Measurements from ENCODE around the gene ULK2.
"Not testable (repeated sequence)": the region's sequence is repeated elsewhere in the genome, so short reads cannot be mapped to it uniquely, and the experiment has no call there.

The ULK2 gene

DNA sequence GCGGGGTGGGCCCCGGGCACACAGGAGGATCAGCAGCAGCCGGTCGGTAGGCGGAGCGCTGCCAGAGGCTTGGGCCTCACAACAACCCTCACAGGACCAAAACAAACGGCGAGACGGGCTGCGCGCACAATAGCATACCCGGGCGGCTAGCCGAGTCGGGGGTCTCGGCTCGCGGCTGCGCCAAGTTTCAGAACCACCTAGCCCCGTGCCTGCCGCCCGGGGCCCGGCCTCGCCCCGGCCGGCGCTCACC is 732 bp downstream of the ULK2 start:
- DNase-seq (ENCODE audit: low read depth in 2 of 2, low spot score in 1 of 2), result peak in 1 of 2 donors; percentile 12

DNA sequence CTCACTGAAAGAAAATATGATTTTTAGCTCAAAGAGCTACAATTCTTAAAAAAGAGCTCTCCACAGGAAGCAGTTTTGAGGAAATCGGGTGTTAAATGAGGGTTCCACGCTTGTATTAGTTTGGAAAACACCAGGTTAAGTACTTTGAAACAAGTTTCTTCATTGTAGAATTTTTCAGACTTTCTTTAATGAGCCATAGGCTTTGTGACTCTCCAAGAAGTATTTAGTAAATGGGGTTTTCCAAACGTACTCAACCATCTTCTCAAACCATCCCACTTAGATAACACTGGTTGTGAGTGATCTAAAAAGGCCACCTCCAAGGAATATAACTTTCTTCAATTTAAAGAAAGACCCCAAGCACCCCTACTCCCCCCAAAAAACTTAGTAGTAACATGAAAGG is 2.7 kb downstream of the ULK2 start:
- no peak for DNase-seq (ENCODE audit: low read depth in 2 of 2, low spot score in 1 of 2)

DNA sequence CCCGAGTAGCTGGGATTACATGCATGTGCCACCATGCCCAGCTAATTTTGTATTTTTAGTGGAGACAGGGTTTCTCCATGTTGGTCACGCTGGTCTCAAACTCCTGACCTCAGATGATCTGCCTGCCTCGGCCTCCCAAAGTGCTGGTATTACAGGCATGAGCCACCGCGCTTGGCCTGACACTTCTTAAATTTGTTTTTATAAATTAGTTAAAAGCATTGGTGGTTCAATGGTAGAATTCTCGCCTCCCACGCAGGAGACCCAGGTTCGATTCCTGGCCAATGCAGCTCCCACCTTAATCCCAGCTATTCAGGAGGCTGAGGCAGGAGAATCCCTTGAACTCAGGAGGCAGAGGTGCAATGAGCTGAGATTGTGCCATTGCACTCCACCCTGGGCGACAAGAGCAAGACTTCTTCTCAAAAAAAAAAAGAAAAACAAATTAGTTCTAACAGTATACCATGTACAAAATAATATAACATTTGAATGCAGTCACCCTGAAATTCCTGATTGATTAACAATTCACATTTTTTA is 7.0 kb downstream of the ULK2 start:
- DNase-seq (ENCODE audit: low read depth in 2 of 2, low spot score in 1 of 2), result not testable (repeated sequence)

DNA sequence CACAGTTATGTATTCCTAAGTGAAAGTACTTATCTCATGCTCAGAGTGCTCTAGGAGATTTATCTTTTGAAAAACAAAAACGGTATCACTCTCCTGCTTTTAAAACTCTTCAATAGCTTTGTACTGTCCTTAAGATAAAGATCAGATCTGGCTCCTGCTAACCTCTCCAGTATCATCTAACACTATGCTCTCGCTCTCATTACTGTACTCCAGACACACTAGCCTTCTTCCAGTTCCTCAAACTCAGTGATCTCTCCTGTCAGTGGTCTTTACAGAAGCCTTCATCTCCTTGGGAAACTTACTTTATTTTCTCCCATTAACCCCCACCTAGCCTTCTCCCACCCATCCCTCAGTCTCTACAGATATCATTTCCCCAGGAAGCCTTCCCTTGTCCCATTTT is 10.1 kb downstream of the ULK2 start:
- no peak for DNase-seq (ENCODE audit: low read depth in 2 of 2, low spot score in 1 of 2)

DNA sequence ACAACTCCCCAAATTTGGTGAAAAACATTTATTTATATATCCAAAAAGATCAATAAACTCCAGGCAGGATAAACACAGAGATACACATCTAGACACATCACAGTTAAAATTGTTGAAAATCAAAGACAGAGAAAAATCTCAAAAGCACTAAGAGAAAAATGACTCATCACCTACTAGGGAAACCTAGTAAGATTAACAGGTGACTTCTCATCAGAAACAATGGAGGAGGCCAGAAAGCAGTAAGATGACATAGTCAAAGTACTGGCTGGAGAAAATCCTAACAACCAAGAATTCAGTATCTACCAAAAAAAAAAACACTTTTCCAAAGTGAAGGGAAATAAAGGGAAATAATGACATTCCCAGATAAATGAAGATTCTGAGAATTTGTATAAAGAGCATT is 33.8 kb downstream of the ULK2 start:
- no peak for DNase-seq (ENCODE audit: low read depth in 2 of 2, low spot score in 1 of 2)

DNA sequence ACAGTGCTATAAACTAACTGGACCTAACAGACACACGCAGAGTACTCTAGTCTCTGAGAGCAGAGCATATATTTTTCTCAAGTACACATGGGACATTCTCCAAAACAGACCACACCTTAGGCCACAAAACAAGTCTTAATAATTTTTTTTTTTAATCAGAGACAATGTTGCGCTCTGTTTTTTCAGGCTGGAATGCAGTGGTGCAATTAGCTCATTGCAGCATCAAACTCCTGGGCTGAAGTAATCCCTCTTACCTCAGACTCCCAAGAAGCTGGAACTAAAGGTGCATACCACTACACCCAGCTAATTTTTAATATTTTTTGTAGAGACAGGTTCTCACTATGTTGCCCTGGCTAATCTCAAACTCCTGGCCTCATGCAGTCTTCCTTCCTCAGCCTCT is 37.7 kb downstream of the ULK2 start:
- DNase-seq (ENCODE audit: low read depth in 2 of 2, low spot score in 1 of 2), result no peak

DNA sequence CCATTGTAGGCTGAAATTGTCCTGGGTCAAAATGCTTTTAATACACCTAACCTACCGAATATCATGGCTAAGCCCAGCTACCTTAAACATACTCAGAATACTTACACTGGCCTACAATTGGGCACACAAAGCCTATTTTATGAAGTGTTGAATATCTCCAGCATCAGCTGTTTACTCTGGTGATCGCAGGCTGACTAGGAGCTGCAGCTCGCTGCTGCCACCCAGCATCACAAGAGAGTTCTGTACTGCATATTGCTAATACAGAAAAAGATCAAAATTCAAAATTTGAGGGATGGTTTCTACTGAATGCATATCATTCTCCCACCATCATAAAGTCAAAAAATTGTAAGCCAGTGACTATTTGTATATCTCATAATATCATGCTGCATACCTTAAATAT is 55.3 kb downstream of the ULK2 start:
- DNase-seq (ENCODE audit: low read depth in 2 of 2, low spot score in 1 of 2), result no peak

DNA sequence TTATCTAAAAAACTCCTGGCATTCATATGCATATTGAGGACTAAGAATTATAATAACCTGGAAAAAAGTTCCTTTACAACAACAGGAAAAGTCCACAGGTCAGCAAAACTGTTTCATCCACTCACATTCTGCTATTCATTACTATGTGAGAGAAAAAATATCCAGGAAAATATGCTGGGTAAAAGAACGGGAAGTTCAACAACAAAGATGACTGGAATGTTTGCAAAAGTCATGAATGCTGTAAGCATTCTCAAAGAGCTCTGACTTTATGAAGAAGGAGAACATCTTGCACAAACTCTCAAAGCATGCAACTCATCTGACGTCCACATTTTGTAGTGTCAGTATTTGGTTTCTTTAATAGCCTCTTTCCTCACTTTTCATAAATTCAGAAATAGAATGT is 62.7 kb downstream of the ULK2 start:
- DNase-seq (ENCODE audit: low read depth in 2 of 2, low spot score in 1 of 2), result no peak

DNA sequence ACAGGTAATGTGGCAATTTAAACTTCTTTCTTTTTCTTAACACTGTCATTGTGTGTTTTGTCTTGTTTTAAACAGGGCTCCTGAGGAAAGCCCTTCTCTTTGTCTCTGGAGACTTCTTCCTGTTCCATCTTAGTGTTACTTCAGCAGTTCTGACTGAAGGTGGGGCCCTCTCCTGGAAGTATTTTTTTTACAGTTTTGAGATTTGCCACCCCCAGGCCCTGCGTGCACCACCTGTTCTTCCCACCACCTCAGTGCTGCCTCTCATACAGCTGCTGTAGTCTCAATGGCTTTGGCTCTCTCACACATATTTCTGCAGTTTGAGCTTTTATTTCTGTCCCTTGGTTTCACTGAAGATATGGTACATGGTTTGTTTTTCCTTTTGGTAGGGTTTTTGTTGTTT is 67.2 kb downstream of the ULK2 start:
- DNase-seq (ENCODE audit: low read depth in 2 of 2, low spot score in 1 of 2), result no peak

DNA sequence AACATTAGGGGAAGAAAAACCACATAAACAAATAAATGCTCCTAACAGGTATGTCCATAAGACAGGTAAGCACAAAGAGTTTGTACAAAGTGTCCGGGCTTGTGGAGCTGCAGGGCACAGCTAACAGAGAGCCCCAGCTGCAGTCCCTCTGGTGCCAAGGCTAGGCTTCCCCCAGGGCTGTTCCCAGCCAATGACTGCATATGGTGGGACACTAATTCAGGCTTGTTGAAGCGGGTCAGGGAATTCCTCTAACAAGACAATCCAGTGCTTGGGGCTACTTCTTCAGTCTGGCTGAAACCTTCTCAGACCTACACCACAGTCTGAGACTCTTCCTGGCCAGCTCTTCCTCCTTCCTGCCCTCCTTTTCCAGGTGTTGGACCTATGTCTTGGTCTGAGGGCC is 67.9 kb downstream of the ULK2 start:
- no peak for DNase-seq (ENCODE audit: low read depth in 2 of 2, low spot score in 1 of 2)

DNA sequence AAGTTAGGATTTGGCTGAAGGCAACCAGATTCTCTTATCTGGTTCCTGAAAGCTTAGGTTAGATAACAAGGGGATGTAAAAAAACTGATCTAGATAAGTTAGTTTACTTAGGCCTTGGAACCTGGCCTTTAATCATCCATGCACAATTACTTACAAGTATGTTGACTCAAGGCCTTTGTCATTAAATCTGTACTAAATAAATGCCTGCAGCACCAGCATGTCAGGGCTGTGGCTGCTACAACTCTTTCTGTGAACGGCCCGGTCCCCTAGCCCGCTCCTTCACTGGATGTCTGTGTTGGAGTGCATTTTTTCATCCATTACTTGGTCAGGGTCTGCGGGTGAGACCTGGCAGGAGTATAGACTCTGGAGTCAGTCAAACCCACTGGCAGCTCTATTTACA is 71.3 kb downstream of the ULK2 start:
- no peak for DNase-seq (ENCODE audit: low read depth in 2 of 2, low spot score in 1 of 2)

DNA sequence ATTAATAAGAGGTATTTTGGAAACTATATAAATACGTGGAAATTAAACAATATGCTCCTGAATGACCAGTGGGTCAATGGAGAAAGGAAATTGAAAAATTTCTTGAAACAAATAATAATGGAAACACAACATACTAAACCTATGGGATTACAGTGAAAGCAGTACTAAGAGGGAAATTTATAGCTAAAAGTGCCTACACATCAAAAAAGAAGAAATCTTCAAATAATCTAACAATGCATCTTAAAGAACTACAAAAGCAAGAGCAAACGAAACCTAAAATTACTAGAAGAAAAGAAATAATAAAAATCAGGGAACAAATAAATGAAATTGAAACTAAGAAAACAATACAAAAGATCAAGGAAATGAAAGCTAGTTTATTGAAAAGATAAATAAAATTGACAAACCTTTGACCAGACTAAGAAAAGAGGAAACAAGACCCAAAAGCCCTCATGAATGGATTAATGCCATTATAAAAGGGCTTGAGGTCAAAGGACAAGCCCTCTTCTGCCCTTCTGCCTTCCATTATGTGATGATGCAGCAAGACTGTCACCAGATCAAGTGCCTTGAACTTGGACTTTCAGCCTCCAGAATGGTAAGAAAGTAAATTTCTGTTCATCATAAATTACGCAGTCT is 75.7 kb downstream of the ULK2 start:
- DNase-seq (ENCODE audit: low read depth in 2 of 2, low spot score in 1 of 2), result no peak

DNA sequence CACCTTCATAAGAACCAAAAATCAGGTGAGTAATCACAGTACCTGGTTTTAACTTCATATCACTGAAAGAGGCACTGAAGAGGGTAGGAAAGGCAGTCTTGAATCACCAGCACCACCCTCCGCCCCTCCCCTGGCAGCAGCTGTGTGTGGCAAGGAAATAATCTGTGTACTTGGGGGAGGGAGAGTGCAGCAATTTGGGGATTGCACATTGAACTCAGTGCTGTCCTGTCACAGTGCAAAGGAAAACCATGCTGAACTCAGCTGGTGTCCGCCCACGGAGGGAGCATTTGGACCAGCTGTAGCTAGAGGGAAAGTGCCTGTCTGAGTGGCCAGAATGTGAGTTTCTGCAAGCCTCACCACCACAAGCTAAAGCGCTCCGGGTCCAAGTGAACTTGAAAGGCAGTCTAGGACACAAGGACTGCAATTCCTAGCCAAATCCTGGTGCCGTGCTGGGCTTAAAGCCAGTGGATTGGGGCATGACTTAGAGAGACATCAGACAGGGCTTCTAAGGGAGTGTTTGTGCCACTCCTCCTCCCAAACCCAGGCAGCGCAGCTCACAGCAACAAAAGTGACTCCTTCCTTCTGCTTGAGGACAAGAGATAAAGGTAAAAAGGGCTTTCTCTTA is 79.9 kb downstream of the ULK2 start:
- DNase-seq (ENCODE audit: low read depth in 2 of 2, low spot score in 1 of 2), result no peak

DNA sequence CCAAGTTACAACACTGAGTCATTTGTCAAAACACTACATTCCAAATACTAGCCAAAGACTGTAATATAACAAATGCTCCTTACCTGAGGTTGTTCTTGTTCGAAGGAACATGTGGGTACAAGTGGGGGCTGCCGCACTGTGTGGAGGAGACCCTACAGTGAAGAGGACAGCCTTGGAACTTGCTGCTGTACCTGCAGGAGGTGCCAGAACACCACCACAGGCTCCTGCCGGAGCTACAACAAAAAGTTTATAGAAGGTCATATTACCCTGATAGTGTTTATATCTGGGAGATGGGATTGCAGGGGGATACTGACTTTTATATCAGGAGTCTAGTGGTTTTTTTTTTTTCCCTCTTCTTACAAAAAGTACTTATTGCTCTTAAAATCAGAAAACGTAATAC is 81.9 kb downstream of the ULK2 start:
- DNase-seq (ENCODE audit: low read depth in 2 of 2, low spot score in 1 of 2), result no peak

DNA sequence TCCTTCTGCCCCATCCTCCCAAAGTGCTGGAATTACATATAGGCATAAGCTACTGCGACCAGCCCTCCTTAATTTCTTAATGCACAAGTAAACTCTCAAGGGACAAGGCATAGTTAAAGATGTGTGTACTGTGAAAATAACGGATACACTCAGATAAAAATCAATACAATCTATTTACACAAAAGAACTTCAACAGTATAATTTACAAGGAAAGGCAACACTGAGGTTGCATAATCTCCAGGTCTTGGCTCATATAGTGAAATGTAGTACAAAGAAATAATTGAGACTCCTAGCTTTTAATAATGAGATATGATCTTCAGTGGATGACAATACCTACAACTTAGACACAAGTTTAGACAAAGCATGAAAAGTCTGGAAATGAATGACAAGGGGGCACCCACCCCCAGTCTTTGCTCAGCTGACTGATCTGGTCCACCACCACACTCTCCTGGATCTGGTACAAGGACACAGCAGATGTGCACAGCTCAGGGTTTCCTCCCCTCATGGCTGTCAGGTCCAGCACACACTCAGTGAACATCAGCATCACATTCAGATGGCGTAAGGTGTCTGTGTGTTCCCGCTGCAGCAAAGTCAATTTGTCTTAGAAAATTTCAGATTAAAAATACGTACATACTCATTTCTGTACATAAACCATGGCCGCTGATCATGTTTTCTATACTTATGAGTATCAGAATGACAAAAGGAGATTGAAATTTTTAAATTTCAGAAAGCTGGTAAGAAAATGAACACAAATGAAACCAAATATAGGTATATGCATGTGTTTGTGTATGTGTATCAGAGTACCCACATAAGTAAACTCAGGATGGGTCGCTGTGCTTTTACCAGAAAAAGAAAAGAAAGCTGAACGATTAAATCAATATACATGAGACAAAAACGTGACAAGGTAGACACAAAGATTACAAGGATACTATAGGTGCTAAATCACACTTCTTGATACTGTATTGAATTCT is 86.0 kb downstream of the ULK2 start:
- DNase-seq (ENCODE audit: low read depth in 2 of 2, low spot score in 1 of 2), result no peak

DNA sequence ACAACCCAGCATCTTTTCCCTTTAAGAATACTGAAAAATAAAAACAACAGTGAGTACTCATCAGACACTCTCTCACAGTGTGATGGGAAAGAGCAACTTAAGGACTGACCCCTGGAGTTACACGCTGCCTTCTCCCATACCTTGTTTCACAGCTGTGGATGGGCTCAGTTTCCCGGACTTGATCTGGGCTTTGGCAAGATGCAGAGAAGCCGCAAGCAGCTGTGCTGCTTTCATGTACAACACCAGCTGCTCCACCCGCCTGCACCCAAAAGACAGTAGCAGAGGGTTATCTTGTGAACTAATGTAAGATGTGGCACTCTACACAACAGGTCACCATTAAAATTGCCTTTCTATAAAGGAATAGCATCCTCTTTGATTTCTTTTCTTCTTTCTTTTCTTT is 86.9 kb downstream of the ULK2 start:
- no peak for DNase-seq (ENCODE audit: low read depth in 2 of 2, low spot score in 1 of 2)

DNA sequence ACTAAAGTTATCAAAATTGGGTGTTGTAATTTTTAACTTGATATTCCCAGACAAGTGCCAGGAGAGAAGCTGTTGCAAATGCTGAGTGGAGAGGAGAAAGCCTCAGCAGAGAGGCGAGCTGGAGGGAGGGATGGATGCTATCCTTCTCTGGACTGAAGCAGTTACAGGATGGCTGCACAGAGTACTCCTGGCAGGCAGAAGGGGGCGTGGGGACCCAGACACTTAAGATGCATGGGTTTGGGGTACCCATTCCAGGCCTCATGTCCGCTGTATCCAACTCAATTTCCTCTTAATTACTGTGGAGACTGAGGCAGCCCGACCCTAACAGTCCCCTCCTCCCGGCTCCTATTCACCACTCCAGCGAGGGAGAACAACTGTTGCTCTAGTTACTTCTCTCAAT is 94.2 kb downstream of the ULK2 start:
- DNase-seq (ENCODE audit: low read depth in 2 of 2, low spot score in 1 of 2), result no peak

DNA sequence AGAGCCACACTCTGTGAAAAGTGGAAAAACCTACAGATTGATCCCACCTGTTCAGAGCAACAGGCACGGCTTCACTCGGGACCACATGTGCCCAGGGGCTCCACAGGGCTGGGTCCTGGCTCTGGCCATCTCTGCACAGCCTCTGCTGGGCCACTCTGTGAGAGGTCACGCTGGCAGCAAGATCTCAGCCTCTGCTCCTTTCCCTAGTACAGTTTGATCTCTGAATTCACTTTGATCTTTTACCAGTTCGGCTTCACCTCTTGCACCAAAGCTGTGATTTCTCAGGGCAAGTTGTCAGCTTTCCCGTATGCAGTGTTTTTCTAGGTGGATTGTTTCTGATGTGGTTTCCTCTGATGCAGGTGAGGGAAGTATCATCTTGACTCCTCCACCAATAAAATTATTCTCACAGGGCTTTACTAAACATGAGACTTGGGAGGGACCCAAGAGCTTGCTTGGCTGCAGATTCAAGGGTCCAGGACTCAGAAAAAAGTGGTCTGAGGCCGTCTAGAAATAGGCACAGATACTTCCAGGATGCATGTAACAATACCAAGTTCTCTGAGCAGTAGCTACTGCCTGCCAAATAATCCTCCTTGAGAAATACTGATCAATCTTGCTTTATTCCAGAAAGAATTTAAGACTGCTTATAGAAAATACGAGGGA is 95.6 kb downstream of the ULK2 start:
- no peak for DNase-seq (ENCODE audit: low read depth in 2 of 2, low spot score in 1 of 2)

DNA sequence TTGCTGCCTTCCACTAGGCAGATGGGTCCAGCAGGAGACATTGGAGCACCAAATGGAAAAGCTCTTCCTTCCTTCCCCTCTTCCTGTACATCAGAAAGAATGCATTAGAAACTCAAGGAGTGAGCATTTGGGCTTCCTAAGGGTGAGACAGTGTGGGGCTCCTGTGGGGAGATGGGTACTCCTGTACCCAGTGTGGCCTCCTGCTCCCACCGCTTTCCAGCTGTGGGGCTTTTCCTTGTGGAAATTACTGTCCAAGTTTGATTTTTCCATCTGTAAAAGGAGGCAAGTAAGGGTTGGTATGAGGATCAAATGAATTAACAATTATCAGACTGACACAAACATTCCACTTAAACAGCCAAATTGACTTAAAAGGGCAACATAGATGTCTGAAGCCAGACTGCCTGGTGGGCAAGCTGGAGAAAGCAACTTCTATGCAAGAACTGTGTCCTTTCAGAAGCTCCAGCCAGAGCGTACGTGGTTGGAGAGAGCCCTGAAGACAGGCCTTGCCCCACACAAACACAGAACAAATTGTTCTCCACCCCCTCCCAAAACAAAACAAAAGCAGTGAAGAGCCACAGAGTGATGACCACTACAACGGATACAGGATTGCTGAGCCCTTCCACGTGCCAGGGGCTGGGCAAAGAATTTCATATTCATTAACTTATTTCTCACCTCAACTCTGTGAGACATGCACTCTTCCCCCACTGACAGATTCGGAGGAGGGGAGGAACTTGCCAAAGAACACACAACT is 96.6 kb downstream of the ULK2 start:
- DNase-seq (ENCODE audit: low read depth in 2 of 2, low spot score in 1 of 2), result no peak

DNA sequence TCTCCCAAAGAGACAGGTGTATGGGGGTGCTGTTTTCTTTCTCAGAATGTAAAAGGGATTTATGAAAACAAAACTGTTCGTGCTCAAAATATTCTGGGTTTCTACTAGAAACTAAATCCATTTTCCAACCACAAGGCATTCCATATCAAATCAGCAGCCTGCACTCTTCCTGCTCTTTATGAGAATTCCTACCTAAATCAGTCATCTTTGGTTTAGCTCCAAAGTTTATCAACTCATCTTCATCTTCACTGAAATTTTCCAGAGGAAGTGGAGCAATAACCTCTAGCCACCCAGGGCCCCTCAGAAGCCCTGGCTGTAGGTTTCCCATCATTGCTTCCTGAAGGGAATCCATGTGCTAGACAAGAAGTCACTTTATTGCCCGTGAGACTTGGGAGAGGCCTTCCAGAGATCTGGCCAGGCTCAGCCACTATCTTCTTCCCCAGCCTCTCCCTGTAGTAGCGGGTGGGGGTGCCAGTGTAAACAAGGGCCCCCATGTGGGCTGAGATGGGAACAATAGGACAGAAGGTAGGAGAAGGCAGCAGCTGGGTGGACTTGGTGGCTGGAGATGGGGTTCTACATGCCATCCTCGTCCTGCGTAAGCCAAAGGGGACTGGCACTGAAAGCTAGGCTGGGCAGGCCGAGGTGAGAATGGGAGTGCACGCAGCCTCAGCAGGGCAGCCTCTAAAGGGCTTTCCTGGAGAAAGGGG is 97.6 kb downstream of the ULK2 start:
- no peak for DNase-seq (ENCODE audit: low read depth in 2 of 2, low spot score in 1 of 2)
